NCI-H2171 treated with DMSO at 0.1 percent for 48 hours (cell line): ENCODE results near the gene FRMD5.
"Not testable (repeated sequence)": the region's sequence is repeated elsewhere in the genome, so short reads cannot be mapped to it uniquely, and the experiment has no call there.

ENCODE experiments used
- DNase-seq: peaks from one replicate; lab custom pipeline; 2025; lab: John Stamatoyannopoulos, UW

Gene FRMD5

DNA sequence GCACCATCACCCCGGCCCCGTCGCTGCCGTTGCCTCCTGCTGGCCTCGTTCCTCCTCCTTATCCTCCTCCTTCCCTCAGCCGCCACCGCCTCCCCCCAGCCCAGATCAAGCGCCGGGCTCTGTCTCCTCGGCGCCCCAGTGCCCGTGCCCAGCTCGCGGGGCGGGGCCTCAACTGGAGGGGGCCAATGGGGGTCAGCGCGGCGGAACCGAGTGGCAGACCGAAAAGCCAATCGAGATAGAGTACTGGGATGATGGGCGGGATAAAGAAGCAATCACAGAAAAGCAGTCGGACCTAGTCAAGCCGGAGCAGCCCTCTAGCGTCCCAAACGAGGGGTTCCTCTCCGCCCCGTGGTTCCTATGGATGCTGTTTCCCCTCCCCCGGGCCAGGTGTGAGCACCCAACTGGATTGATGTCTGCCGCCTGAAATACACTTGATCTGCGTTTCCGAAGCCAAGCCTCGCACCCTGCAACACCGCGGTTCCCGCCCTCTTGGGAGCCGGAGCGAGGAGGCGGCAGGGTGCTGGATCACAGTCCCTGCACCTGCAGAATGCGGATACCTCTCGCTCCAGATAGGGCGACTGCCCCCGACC is at the start of gene FRMD5:
FRMD5 (minus strand) TSS at position 121 of the 590 bp plus-strand sequence.
- DNase-seq = peak; percentile 100

DNA sequence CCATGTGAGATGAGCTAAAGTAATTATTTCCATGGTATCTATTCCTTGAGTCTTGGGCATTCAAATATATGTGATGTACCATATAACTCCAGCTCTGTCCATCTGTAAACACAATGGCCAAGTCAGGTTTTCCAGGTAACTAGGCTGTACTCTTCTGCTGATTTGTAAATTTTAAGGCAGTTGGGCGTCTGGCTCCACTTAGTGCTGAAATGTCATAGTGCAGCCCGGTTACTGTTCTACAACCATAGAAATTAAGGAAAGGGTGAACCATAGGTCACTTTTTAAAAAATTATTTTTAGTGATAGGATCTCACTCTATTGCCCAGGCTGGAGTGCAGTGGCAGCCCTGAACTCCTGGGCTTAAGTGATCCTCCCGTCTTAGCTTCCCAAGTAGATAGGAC is 48.8 kb upstream of the FRMD5 start:
- DNase-seq = no peak

DNA sequence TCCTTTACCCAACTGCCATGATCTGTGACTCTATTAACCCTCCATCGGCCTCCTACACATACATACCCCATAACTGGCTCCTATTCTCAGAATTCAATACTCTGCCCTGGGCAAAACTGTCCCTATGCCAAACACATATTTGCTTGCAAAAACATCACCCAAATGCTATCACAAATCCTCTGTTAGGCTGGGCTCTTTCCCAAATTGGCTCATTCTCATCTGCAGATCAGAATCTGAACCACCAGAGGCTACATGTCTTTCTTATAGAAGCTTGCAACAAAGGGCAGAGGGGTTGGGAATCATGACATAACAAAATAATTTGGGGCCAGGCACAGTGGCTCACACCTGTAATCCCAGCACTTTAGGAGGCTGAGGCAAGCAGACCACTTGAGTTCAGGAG is 48.1 kb upstream of the FRMD5 start:
- no peak for DNase-seq

DNA sequence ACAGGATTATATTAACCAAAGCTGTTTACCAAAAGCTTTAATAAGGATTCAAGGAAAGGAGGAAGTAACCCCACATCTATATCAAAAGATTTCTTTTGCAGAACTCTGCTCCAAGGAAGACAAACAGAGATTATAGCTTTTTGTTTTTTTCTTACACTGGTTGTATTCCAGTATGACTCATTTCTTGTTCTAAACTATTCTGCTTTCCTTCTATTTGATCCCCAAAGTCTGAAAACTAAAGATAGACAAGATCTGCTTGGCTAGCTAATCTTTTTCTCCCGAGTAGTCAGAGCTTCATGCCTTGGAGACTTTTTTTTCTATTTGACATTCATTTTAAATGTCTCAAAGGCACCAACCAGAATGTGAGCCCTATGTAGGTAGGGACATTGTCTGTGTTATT is 36.8 kb upstream of the FRMD5 start:
- DNase-seq = no peak

DNA sequence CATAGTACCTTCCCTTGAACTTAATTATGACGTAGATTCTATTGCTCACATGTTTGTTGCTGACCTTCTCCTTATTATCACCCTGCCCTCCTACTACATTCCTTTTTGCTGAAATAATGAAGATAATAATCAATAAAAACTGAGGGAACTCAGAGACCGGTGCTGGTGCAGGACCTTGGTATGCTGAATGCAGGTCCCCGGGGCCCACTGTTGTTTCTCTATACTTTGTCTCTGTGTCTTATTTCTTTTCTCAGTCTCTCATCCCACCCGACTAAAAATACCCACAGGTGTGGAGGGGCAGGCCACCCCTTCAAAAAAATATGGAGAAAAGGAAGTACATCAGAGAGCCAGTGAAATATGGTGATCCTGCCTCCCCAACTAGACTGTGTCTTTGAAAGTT is 34.2 kb upstream of the FRMD5 start:
- not testable (repeated sequence) for DNase-seq

DNA sequence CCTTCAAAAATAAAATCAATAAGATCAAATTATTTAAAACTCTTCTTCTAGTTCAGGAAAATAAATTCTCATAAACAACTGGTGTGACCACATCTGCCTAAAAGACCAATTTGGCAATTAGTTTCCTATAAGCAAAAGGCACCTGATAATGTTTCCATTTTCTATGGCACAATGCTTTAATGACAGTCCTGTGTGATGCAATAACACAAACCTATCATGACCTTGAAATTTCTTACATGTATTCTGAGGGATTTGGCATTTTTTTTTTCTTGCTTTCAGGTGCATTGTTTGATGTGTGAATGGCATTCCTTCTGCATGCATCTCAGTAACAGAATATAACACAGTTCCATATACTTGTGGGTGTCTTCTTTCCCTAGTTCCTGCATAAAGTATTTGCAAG is 32.5 kb upstream of the FRMD5 start:
- no peak for DNase-seq

DNA sequence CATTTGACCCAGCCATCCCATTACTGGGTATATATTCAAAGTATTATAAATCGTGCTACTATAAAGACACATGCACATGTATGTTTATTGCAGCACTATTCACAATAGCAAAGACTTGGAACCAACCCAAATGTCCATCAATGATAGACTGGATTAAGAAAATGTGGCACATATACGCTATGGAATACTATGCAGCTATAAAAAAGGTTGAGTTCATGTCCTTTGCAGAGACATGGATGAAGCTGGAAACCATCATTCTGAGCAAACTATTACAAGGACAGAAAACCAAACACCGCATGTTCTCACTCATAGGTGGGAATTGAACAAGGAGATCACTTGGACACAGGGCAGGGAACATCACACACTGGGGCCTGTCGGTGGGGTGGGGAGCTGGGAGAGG is 31.9 kb upstream of the FRMD5 start:
- not testable (repeated sequence) for DNase-seq

DNA sequence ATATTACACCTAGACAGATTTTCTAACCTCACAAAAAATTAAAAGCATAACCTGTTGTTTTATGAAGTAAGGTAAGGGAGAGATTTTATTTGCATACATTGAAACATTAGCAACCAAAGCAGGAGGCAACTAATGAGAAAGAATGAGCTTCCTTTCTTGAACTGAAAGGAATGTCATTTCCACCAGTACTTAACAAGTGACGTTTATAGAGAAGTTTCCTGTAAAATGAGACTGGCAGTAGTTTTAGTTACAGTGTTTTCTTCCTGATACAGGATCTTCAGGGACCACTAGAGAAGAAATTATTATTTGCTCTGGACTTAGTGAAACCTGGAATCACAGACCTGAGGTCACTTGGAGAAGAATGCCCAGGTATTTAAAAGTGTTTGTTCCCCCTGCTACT is 27.4 kb upstream of the FRMD5 start:
- no peak for DNase-seq

DNA sequence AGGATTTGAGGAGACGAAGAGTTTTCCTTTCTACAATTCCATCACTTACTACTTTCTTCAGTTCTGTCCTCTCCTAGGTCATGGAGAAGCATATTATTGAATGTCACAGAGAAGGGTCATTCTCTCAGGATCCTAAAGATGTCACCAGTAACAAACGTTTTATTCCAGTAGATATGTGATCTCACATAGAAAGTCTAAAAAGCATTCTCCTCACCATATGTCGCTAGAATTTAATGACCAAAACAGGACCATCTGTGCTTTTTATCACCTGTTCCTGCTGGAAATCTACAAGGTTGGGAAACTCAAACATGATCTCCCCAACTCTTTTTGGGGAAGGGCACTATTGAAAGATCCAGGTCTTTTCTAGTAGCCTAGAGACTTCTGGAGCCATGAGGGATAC is 24.0 kb upstream of the FRMD5 start:
- peak; percentile 79 for DNase-seq

DNA sequence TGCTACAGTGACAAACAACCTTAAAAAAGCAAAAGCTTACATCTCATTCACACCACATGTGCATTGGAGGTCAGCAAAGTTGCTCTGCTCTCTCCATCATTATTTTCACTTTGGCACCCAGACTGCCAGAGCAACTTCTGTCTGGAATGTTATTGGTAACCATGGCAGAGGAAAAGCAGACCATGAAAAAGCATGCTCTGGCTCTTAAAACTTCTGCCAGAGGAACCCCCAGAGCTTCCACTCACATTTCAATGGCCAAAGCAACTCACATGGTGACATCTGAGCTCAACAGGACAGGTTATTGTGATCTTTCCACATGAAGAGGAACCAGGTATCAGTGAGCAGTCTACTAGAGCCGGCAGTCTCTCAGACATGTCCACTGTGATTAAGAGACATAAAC is 21.9 kb upstream of the FRMD5 start:
- no peak for DNase-seq

DNA sequence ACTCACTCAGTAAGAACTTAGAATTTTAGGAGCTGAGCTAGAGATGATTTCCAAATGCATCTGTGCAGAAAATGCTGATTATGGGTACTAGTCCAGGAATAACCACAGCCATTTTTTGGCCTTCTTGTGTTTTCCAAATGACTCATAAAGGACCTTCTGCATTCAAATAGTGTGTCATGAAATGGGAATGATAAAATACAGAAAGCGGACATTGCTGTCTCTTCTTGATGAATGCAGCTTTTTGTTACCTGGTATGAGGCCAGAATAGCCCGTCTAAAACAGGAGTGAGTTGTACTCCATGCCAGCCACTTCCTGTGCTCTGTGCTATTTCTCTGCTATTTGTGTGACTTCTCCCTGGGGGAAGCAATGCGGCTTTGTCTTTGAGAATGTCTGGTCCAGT is 20.5 kb upstream of the FRMD5 start:
- no peak for DNase-seq

DNA sequence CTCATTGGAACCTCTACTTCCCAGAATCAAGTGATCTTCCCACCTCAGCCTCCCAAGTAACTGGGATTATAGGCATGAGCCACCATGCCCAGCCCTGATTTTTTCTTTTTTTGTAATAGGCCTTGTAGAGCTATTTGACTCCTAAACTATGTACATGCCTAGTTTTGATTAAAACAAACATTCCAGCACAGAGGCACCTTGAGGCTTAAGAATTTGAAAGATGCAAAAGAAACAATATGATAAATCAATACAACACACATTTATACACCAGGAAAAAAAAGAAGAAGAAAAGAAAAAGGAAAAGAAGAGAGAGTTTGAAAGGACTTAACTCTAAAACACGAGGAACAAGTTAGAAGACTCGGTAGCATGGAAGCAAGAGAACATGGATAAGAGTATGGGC is 13.9 kb upstream of the FRMD5 start:
- no peak for DNase-seq

DNA sequence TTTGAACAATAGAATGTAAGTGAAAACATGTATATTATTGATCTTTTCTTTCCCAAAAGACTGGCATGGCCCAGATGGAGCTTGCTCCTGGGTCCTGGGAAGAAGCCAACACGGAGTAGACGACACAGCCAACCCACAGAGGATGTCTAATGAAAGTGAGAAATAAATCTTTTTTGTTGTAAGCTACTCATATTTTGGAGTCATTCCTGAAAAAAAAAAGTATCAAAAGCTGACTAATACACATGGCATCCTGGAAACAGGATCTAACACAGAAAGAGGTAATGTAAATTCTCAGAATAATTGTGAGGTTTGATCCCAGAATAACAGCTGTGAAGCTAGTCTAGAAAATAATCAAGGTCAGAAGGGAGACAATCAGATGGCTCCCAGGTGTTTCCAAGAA is 12.6 kb upstream of the FRMD5 start:
- DNase-seq = no peak

DNA sequence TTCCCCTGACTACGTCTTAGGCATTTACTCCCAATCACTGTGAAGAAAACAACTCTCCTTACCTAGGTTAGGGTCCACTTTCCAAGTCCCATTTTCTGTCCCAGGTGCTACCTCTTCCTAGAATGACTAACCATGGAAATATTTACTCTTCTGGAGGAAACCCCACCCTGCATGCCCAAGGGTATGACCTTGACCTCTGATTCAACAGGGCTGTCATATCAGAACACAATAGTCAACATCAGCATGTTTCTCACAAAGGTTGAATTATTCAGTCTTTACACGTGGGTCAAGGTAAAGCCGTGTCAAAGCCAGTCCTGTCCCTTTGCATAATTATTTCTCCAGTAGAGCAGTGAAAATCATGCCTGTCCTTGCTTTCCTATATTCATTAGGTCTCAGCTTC is 4.3 kb upstream of the FRMD5 start:
- DNase-seq = no peak

DNA sequence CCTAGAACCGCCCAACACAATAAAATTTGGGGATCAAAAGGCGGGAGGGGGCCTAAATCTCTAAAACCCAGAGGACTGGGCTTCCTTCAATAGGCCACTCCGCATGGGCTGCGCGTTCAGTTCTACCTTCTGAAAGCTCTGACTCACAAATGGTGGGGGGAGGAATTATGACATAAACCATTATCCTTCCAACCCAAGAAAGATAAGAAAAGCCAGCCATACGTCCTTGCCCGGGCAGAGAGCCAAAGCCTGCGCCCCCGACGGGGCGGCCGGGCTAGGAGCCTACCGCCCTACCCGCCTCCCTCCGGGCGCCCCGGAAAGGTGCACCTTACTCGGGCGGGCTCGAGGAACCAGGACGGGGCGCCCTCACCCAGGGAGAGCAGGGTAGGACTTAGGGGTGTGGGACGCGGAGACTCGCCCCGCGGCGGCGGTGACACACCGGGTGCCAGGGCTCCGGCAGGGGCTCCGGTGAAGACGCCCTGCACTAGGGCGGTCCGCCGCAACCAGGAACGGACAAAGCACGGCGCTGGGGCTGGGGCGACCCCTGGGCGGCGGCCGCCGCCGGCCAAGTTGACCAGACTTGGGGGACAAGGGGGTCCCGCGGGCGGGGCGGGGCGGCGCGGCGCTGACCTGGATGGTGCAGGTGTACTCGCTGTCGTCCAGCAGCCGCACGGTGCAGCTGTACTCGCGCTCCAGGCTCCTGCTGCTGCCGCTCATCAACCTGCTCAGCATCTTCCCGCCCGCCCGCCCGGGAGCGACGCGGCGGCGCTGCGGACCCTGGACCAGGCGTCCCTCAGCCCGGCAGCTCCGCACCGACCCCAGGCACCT is 534 bp downstream of the FRMD5 start:
- peak; percentile 61 for DNase-seq

DNA sequence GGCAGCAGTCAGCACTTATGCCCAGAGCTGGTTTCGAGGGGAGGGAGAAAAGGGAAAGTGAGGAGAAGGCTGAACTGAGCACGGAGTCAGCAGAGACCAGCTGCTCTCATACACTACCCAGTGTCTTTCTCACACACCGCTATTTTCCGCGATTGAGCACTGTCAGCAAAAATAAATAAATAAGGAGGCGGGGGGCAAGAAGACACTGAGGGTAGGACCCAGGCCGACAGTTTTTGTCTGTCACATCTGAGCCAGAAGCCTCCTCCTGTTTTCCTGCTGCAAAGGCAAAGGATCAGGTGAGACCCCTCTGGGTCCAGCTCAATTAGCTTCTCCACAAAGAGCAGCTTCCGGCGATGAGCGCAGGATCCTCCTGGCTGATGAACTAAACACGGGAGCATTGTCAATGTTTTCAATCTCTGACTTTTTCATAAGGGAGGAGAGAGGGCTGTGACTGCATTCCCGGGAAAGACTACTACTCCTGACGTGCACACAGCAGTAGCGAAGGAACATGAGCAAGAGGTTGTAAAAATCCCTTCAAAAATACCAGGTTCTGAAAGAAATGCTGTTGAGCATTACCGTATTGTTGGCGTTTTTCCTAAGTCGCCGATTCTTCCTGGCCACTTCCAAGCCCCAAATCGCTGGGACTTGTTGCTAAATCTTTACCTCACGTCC is 1.3 kb downstream of the FRMD5 start:
- peak; percentile 54 for DNase-seq

DNA sequence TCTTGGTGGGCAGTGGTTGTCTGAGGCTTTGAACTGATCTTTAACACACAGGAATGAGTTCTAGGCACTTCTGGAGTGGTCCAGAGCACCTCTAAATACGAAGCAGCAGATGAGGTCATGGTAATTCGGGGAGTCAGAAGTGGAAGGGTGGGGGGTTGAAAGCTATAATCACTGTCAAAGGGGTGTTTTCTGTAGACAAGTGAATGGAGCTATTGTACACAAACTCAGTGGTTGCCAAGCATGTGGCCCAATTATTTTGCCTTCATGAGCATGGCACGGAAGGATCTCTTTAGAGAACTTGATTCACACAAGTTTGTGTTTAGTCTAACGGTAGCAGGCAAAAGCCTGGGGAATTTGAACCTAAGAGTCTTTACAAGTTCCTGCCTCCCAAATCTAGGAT is 6.3 kb downstream of the FRMD5 start:
- no peak for DNase-seq

DNA sequence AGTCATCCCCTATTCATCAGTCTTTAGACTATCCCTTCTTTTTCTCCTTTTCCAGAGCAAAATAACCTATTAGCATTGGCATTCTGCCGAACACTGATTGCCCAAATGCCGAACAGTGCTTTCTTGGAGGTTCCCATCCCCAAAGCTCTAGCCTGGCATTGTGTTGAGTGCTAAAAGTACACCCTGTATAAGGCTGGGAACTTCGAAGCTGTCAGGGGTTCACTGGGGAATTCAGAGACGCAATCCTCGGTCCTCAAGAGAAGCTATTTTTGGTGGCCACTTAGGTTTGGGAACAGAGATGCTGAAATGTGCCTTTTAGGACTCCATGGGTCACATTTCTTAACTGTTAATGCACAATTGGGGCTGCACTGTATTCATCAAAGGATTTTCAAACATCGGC is 8.4 kb downstream of the FRMD5 start:
- no peak for DNase-seq

DNA sequence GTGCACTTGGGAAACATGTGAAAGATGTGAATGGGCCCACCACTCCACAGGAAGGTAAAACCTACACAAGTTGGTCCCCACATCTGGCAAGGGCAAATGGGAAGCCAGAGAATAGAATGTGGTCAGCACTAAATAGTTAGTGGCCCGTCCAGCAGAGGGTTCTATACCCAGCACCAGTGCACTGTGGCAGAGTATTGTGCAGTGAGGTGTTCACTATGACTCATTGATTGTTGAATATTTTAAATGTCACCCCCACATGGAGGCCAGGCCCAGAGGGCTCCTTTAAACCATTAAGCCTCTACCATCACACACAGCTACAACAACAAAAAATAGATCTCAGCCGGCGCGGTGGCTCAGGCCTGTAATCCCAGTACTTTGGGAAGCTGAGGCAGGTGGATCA is 11.7 kb downstream of the FRMD5 start:
- no peak for DNase-seq

DNA sequence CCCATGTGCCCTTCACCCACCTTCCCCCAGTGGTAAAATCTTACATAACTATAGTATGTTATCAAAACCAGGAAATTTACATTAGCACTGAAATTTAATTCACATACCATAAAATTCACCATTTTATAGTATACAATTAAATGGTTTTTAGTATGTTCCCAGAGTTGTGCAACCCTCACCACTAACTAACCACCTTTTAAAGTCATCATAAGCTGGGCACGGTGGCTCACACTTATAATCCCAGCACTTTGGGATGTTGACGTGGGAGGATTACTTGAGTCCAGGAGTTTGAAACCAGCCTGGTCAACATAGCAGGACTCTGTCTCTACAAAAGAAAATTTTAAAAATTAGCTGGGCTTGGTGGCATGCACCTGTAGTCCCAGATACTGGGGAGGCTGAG is 13.7 kb downstream of the FRMD5 start:
- DNase-seq = no peak

DNA sequence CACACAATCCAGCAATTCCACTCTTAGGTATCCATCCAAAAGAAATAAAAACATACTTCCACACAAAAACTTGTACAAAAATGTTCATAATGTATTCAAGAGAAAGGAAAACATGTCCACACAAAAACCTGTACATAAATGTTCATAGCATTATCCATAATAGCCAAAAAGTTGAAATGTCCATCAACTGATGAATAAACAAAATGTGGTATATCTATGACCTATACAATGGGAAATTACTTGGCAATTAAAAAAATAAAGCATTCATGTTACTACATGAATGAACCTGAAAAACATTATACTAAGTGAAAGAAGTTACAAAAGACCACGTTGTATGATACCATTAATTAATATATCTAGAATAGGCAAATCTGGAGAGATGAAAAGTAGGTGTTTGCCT is 17.9 kb downstream of the FRMD5 start:
- DNase-seq = no peak

DNA sequence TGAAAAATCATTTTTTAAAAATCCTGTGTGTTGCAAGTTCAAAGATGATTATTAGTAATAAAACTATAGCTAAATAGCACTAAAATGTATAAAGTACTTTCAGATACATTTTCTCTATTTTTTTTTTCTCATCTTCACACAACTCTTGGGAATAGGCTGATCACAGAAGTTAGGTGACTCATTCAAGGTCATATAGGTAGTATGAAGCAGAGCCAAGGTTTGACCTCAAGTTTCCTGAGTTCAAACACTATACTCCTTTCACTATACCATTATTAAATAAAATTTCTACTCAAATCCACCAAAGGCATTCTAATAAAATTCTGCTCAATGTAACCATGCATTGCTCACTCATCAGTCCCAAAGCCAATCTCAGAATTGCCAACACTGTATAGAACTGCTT is 21.3 kb downstream of the FRMD5 start:
- no peak for DNase-seq

DNA sequence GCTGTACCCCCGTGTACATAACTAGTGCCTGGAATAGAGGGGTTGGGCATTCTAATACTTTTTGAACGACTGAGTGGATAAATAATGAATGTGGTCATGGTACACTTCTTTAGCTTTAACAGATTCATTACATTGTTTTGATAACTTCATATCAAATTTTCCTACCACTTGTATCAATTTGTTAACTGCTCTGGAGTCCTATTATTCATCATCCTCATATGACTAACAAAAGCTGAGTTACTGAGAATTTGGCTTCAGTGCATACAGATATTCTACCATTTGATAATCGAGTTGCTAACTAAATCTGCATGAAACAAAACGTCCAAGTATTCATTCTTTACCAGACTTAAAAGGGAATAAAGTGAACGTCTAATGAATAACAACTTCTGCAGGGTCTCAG is 31.7 kb downstream of the FRMD5 start:
- no peak for DNase-seq
